Parathyroid adenoma (tissue), 2 donors: ENCODE results near the gene LRRC72.

Experiments used
- H2AFZ ChIP-seq: fragments of 300-600 bp; sonication (generic); one replicate; pipeline ENCODE4 v1.7.0; 2017; ENCODE audit warnings: antibody characterized with exemption, mild to moderate bottlenecking
- H3K27ac ChIP-seq: fragments of 300-600 bp; sonication (generic); one replicate; pipeline ENCODE4 v1.7.0; 2017
- H3K27me3 ChIP-seq: fragments of 300-600 bp; sonication (generic); one replicate; pipeline ENCODE4 v1.7.0; 2017; ENCODE audit warnings: low read length; ENCODE audit not compliant: control insufficient read depth, insufficient read depth
- H3K36me3 ChIP-seq: fragments of 300-600 bp; sonication (generic); one replicate; pipeline ENCODE4 v1.7.0; 2017; ENCODE audit warnings: low read length; ENCODE audit not compliant: control insufficient read depth, insufficient read depth
- H3K4me1 ChIP-seq: fragments of 300-600 bp; sonication (generic); one replicate; pipeline ENCODE4 v1.7.0; 2017; ENCODE audit warnings: control low read depth
- H3K4me2 ChIP-seq: fragments of 300-600 bp; sonication (generic); one replicate; pipeline ENCODE4 v1.7.0; 2017; ENCODE audit warnings: low read length
- H3K4me3 ChIP-seq: fragments of 300-600 bp; sonication (generic); one replicate; pipeline ENCODE4 v1.7.0; 2017; ENCODE audit warnings: low read depth, low read length
- H3K79me2 ChIP-seq: fragments of 300-600 bp; sonication (generic); one replicate; pipeline ENCODE4 v1.7.0; 2017; ENCODE audit warnings: control low read depth
- H3K9ac ChIP-seq: fragments of 300-600 bp; sonication (generic); one replicate; pipeline ENCODE4 v1.7.0; 2017; ENCODE audit warnings: mild to moderate bottlenecking
- H3K9me3 ChIP-seq: fragments of 300-600 bp; sonication (generic); one replicate; pipeline ENCODE4 v1.7.0; 2017; ENCODE audit warnings: low read length; ENCODE audit not compliant: control insufficient read depth
- TF ChIP-seq, protein P1 (sequence below): fragments of 300-600 bp; sonication (generic); IDR thresholded peaks from one replicate; pipeline ENCODE4 v1.7.0; 2017; ENCODE audit warnings: antibody characterized with exemption, mild to moderate bottlenecking
- donor health status: primary hyperparathyroidism.

The LRRC72 gene

DNA sequence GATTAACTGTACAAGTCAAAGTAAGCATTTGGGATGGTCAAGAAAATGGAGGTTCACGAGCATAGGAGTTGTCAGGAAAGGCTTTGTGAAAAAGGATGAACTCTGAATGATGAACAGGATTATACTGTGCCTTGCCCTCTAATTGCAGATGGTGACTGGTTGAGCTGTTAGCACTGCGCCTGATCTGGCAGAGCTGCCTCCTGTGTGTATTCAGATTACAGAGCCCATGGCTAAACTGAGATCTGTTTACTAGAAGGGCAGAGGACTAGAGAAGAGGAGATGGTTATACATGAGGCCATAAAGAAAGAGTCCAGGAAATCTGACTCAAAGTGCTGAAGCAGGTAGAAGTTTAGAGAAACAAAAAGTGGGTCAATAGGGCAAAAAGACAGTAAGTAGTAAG lies 29.7 kb downstream of the LRRC72 start:
- no peak overlapping the region for H3K27ac ChIP-seq
- no peaks in the 10 kb centered on the region for H3K4me1 ChIP-seq
- TF ChIP-seq, protein P1, sequence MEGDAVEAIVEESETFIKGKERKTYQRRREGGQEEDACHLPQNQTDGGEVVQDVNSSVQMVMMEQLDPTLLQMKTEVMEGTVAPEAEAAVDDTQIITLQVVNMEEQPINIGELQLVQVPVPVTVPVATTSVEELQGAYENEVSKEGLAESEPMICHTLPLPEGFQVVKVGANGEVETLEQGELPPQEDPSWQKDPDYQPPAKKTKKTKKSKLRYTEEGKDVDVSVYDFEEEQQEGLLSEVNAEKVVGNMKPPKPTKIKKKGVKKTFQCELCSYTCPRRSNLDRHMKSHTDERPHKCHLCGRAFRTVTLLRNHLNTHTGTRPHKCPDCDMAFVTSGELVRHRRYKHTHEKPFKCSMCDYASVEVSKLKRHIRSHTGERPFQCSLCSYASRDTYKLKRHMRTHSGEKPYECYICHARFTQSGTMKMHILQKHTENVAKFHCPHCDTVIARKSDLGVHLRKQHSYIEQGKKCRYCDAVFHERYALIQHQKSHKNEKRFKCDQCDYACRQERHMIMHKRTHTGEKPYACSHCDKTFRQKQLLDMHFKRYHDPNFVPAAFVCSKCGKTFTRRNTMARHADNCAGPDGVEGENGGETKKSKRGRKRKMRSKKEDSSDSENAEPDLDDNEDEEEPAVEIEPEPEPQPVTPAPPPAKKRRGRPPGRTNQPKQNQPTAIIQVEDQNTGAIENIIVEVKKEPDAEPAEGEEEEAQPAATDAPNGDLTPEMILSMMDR, result no peak
- H3K4me2 ChIP-seq, result no peak overlapping the region
- no peaks in the 10 kb centered on the region for H3K9me3 ChIP-seq
- no peak overlapping the region for H3K9ac ChIP-seq
- H3K4me3 ChIP-seq, result no peak overlapping the region
- no peaks in the 10 kb centered on the region for H3K79me2 ChIP-seq
- H3K36me3 ChIP-seq, result no peaks in the 10 kb centered on the region
- H2AFZ ChIP-seq, result no peak overlapping the region
- H3K27me3 ChIP-seq, result no peaks in the 10 kb centered on the region

DNA sequence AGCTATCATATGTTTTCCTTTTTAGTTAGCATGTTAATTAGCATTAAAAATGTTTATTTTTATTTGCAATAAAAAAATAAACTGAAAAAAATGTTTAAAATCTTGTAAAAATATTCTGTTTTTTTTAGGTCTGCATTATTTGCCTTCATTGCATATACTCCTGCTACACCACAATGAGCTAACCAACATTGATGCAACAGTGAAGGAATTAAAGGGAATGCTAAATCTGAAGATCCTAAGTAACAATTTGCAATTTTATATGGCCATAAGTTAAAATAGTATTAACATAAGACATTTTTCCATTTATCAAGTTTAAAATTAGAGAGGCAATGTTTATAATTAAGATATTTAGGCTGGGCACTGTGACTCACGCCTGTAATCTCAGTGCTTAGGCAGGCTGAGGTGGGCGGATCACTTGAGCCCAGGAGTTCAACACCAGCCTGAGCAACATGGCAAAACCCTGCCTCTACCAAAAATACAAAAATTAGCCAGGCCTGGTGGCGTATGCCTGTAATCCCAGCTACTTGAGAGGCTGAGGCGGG lies 32.2 kb downstream of the LRRC72 start:
- H3K27ac ChIP-seq, result no peak overlapping the region

DNA sequence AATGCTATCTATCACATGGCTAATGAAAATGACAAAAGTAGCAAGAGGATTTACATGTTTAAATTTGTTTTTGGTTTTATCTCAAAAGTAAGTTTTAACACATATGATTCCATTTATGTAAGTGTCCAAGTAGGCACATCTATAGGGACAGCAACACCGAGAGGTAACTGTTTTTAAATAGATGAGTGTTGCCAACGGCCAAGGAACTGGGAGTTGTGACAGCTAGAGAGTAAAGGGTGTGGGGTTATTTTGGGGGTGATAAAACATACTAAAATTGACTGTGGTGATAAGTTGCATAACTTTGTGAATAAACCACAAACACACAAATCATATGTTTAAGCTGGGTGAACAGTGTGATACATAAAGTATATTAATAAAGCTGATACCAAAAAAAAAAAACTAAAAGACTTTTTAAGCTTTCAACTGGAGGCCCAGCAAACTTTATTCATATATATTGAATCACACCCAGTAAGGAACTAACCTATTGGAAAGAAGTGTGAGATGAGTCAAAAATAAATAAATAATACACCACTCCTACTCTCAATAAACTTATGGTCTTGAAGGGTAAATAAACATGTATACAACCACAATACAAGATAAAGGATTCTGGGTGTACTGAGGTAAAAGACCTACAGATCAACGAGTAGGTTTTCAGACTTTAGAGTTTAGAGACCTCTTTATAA lies 33.0 kb downstream of the LRRC72 start:
- TF ChIP-seq, protein P1, result no peak
- H2AFZ ChIP-seq, result no peak overlapping the region

More for the DNA sequence above, 32.2 kb downstream of the LRRC72 start:
- no peaks in the 10 kb centered on the region for H3K79me2 ChIP-seq
- no peaks in the 10 kb centered on the region for H3K27me3 ChIP-seq
- no peaks in the 10 kb centered on the region for H3K9me3 ChIP-seq
- no peak overlapping the region for H2AFZ ChIP-seq
- H3K36me3 ChIP-seq, result no peaks in the 10 kb centered on the region
- TF ChIP-seq, protein P1, result no peak
- H3K4me3 ChIP-seq, result no peak overlapping the region
- H3K9ac ChIP-seq, result no peak overlapping the region
- H3K4me1 ChIP-seq, result no peaks in the 10 kb centered on the region
- H3K4me2 ChIP-seq, result no peak overlapping the region

DNA sequence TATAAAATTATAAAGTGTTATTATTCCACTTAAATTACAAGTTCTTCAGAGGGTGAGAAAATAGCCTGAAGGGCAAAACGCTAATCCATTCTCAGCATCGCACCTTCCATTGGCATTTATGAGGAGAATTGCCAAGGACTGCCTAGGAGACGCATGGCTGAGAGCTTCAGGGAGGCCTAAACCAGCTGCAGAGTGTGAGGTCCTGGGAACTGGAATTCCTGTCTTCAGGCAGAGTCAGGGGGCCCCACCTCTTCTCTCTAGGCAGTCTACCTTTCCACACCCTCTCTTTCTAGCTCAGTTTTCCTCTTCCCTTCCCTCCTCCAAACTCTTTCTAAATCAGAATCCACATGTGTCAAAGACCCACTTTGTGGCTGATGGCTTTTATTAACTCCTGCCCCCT lies 35.3 kb downstream of the LRRC72 start:
- H3K9me3 ChIP-seq, result no peaks in the 10 kb centered on the region
- H2AFZ ChIP-seq, result no peak overlapping the region
- no peaks in the 10 kb centered on the region for H3K4me1 ChIP-seq
- no peak overlapping the region for H3K9ac ChIP-seq
- H3K4me2 ChIP-seq, result no peak overlapping the region
- no peaks in the 10 kb centered on the region for H3K27me3 ChIP-seq
- no peak overlapping the region for H3K27ac ChIP-seq
- no peaks in the 10 kb centered on the region for H3K79me2 ChIP-seq
- no peak overlapping the region for H3K4me3 ChIP-seq
- TF ChIP-seq, protein P1, result no peak
- H3K36me3 ChIP-seq, result no peaks in the 10 kb centered on the region

More for the DNA sequence above, 33.0 kb downstream of the LRRC72 start:
- no peaks in the 10 kb centered on the region for H3K9me3 ChIP-seq
- no peaks in the 10 kb centered on the region for H3K79me2 ChIP-seq
- no peaks in the 10 kb centered on the region for H3K27me3 ChIP-seq
- no peak overlapping the region for H3K4me3 ChIP-seq
- H3K36me3 ChIP-seq, result no peaks in the 10 kb centered on the region
- no peak overlapping the region for H3K27ac ChIP-seq
- no peaks in the 10 kb centered on the region for H3K4me1 ChIP-seq
- no peak overlapping the region for H3K4me2 ChIP-seq
- H3K9ac ChIP-seq, result no peak overlapping the region
